ENCODE data around the gene NLRP8. TPM values are rescaled to one million over a fixed set of nuclear protein-coding genes. Genes with fewer than 3 reads are reported as not detected.
"Not testable (repeated sequence)": the region's sequence is repeated elsewhere in the genome, so short reads cannot be mapped to it uniquely, and the experiment has no call there.

The NLRP8 gene
- total RNA-seq, 1 donor from 2014 or later, result not detected

- no peak for DNase-seq (ENCODE audit: low spot score)
Measured at GRCh38 chr19:55973982-55974381, 26.4 kb downstream of the NLRP8 start.

DNA sequence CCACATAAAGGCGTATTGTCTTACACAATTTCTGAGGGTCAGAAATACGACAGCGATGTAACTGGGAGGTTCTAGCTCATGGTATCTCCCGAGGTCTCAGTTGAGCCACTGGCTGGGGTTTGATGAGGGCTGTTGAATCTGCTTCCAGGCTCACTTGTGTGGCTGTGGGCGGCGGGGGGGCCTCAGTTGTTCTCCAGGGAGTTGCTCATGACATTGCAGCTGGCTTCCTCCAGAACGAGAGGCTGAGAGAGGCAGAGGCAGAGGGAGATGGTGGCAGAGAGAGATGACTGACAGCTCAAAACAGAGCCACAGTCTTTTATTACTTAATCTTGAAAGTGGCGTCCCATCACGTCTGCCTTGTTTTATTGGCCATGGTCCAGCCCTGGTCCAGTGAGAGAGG lies 32.8 kb downstream of the NLRP8 start:
- DNase-seq (ENCODE audit: low spot score), result no peak

DNA sequence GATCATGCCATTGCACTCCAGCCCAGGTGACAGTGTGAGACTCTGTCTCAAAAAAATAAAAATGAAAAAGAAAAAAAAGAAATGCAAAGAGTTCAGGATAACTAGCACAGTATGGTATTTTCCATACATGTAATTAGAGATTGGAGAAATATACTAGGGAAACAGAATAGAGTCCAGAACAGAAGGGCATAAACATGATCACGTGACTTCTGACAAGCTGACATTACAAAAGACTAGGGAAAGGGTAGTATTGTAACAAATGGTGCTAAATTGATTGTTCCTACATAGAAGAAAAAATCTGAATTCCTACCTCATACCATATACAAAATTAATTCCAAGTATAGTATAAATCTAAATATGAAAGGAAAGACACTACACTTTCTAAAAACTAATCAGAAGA lies 37.6 kb downstream of the NLRP8 start:
- no peak for DNase-seq (ENCODE audit: low spot score)

DNA sequence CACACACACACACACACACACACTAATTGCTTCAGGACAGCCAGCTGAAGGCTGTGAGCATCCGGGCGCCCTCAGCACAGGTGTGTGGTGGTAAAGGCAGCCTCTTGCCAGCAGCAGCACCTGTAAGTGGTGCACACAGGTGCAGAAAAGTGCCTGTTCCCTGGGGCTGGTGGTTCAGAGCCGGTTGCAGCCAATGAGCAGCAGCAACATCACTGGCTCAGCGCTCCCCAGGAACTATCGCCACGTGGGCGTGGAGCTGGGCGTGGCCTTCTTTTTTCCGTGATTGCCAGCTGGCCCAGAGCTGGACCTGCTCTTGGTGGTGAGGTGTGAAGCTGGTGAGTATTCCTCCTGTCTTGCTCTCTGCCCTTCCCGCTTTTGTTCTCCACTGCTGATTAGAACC lies 38.9 kb downstream of the NLRP8 start, which contains the start of gene NLRP5:
NLRP5 (plus strand) TSS at position 289 of the 400 bp plus-strand sequence.
- no peak for DNase-seq (ENCODE audit: low spot score)

GRCh38 chr19:55990831-55991230 lies 43.2 kb downstream of the NLRP8 start:
- DNase-seq (ENCODE audit: low spot score), result no peak

- DNase-seq (ENCODE audit: low spot score), result no peak
Measured at GRCh38 chr19:55993492-55993891, 45.9 kb downstream of the NLRP8 start.

- no peak for DNase-seq (ENCODE audit: low spot score)
Measured at GRCh38 chr19:56014765-56015164, 67.1 kb downstream of the NLRP8 start.

DNA sequence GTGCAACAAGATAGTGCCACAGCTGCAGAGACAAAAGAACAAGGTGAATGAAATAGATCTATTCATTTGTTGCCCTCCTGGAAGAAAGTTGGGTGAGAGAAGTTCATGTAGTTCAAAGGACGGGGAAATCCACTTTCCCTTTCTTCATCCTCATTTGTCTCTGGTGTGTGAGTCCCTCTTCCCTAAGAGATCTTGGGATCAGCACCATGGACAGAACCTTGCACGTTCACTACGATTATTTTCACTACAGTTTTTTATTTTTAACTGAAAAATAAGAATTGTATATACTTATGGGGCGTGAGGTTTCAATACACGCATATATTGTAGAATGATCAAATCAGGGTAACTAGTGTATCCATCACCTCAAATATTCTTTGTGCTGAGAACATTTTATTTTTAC lies 68.1 kb downstream of the NLRP8 start:
- no peak for DNase-seq (ENCODE audit: low spot score)

DNA sequence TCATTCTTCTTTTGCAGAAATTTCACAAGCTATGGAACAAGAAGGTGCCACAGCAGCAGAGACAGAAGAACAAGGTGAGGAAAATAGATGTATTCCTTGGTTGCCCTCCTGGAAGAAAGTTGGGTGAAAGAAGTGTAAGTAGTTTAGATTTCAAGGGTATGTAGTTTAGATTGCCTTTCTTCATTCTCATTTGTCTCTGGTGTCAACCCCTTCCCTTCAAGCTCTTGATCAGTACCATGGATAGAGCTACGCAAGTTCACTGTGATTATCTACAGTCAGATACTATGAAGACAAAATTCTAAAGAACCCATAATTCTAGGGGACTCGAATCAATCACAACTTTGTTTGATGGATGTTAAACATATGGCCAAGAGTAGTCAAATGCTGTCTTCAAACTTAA lies 71.7 kb downstream of the NLRP8 start:
- not testable (repeated sequence) for DNase-seq (ENCODE audit: low spot score)

DNA sequence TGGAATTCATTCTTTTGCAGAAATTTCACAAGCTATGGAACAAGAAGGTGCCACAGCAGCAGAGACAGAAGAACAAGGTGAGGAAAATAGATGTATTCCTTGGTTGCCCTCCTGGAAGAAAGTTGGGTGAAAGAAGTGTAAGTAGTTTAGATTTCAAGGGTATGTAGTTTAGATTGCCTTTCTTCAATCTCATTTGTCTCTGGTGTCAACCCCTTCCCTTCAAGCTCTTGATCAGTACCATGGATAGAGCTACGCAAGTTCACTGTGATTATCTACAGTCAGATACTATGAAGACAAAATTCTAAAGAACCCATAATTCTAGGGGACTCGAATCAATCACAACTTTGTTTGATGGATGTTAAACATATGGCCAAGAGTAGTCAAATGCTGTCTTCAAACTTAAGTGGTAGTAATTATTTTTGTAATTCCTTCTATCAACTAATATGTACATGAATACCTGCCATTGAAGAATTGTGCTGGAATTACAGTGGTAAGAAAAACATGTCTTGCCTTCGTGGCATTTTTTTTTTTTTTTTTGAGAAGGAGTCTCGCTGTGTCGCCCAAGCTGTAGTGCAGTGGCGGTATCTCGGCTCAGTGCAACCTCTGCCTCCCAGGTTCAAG lies 72.8 kb downstream of the NLRP8 start:
- not testable (repeated sequence) for DNase-seq (ENCODE audit: low spot score)

GRCh38 chr19:56026769-56027168 lies 79.1 kb downstream of the NLRP8 start:
- no peak for DNase-seq (ENCODE audit: low spot score)

Other genes with a start within 250 kb of the NLRP8 start
- gene NLRP9, start 209.4 kb upstream of the NLRP8 start, total RNA-seq, result not detected
- gene RFPL4A, start 188.7 kb upstream of the NLRP8 start, total RNA-seq, result 1.1 TPM
- gene RFPL4AL1, start 178.7 kb upstream of the NLRP8 start, total RNA-seq, result not detected
- 0.17 TPM for gene NLRP11, start 115.8 kb upstream of the NLRP8 start, total RNA-seq
- not detected for gene NLRP4, start 111.3 kb upstream of the NLRP8 start, total RNA-seq
- not detected for gene NLRP13, start 15.5 kb upstream of the NLRP8 start, total RNA-seq
- not detected for gene NLRP5, start 38.9 kb downstream of the NLRP8 start, total RNA-seq
- gene ZNF787, start 173.5 kb downstream of the NLRP8 start, total RNA-seq, result 38.2 TPM
- gene ZNF444, start 193.5 kb downstream of the NLRP8 start, total RNA-seq, result 76.2 TPM
- gene GALP, start 228.2 kb downstream of the NLRP8 start, total RNA-seq, result not detected
- not detected for gene ZSCAN5B, start 250.0 kb downstream of the NLRP8 start, total RNA-seq

Measured in mucosa of gallbladder (tissue), 1 donor.